NB4 (cell line): Measurements from ENCODE around the gene TOM1L2.

ENCODE experiments used
- DNase-seq: peaks from one replicate; pipeline ENCODE4 v3.0.0; 2010; ENCODE audit warnings: low read depth
- H3K4me3 ChIP-seq: one replicate; pipeline ENCODE4 v1.5.1; 2011; ENCODE audit warnings: mild to moderate bottlenecking, low read depth, low read length, moderate library complexity
- MYC ChIP-seq: IDR thresholded peaks from 2 replicates; pipeline ENCODE4 v1.6.1; 2011; ENCODE audit warnings: low read depth, low read length
- POLR2A ChIP-seq: IDR thresholded peaks from 2 replicates; pipeline ENCODE4 v1.6.1; 2011; ENCODE audit warnings: mild to moderate bottlenecking; ENCODE audit not compliant: insufficient read length; ENCODE audit errors: extremely low read depth
- TF ChIP-seq, protein P1 (sequence below): IDR thresholded peaks from 2 replicates; pipeline ENCODE4 v1.6.1; 2011; ENCODE audit warnings: low read depth, low read length
- TF ChIP-seq, protein P2 (sequence below): IDR thresholded peaks from one replicate; pipeline ENCODE4 v1.5.1; 2012; ENCODE audit warnings: low read depth, low read length

TOM1L2 gene

DNA sequence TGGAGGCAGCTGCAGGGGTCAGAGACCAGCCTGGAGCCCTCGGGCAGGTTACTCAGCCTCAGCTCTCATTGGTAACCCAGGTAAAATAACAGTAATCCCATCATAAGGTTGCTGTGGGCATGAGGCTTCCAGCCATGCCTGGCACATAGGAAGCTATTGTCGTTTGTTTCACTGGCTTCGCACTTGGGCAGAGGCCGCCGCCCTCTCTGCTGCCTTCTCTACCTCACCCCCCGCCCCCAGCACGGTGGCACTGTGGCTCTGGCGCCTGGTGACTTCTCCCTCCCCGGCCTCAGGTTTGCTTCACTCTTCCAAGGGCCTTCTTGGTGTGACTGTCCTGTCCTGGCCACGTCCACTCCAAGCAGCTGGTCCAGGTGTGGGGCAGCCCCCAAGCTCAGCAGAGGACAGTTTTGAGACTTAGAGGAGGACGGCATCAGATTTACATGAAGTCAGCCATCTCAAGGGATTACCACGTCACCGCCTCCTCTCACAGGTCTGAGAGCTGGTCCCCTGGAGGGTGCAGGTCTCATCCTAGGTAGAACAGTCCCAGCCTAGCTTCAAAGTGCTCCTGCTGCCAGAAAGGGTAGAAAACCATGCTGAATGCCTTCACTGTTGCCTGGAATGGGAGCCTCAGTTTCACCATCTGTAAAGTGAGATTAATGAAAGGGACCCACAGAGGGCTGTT, 170.3 kb downstream of the TOM1L2 start:
- H3K4me3 ChIP-seq: no peak overlapping the region
- TF ChIP-seq, protein P1, sequence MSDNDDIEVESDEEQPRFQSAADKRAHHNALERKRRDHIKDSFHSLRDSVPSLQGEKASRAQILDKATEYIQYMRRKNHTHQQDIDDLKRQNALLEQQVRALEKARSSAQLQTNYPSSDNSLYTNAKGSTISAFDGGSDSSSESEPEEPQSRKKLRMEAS: no peak
- TF ChIP-seq POLR2A: no peak
- TF ChIP-seq, protein P2, sequence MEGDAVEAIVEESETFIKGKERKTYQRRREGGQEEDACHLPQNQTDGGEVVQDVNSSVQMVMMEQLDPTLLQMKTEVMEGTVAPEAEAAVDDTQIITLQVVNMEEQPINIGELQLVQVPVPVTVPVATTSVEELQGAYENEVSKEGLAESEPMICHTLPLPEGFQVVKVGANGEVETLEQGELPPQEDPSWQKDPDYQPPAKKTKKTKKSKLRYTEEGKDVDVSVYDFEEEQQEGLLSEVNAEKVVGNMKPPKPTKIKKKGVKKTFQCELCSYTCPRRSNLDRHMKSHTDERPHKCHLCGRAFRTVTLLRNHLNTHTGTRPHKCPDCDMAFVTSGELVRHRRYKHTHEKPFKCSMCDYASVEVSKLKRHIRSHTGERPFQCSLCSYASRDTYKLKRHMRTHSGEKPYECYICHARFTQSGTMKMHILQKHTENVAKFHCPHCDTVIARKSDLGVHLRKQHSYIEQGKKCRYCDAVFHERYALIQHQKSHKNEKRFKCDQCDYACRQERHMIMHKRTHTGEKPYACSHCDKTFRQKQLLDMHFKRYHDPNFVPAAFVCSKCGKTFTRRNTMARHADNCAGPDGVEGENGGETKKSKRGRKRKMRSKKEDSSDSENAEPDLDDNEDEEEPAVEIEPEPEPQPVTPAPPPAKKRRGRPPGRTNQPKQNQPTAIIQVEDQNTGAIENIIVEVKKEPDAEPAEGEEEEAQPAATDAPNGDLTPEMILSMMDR: no peak
- no peak for TF ChIP-seq MYC
- DNase-seq: no peak

DNA sequence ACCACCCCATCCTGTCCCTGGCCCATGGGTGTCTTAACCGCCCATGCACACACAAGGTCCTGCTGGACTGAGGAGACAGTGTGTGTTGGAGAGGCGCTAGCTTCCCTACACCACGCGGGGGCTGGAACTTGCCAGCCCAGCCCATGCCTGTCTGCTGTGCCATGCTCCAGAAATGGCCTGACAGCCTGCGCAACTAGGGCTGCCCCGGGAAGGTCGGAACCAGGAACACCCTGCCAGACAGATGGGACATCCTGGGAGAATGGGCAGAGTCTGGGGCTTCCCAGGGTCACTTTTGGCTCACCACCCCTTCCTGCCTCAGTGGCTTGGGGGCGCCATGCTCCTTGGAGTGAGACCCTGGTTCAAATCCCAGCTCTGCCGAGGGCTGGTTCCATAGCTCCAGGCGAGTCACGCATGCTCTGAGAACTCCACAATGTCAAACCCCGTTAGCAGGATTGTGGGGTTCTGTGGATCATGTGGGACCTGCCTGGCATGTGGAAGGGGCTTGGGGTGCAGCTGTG, 171.6 kb downstream of the TOM1L2 start:
- H3K4me3 ChIP-seq: no peak overlapping the region
- DNase-seq: no peak
- TF ChIP-seq, protein P2: no peak
- TF ChIP-seq POLR2A: no peak
- TF ChIP-seq, protein P1: no peak
- TF ChIP-seq MYC: no peak

DNA sequence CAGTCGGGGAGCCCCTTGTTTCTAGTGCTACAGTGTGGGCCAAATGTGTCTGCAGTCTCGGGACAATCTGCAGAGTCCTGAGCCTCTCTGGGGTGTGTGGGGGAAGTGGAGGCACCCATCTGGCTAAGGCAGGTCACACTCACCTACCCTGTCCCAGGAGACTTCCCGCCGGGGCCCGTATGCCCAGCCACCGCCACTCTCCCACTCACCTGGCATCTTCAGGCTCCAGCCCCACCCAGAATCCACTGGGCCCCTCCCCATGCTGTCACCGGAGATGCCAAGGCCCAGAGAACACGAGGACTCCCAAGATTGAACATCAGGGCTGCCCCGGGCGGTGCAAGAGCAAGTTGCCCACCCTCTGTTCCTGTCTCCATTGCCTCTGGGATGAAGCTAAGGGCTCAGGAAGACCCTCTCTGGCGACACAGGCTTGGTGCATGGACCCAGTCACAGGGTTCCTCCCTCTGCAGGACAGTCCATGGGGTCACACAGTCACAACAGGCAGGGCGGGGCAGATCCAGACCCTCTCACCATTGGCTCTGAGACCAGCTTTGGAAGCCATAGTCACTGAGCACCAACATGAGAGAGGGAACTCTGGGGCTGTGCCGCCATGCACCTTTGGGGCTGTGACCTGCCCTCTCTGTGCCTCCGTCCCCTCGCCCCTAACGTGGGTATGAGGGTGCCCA, 173.5 kb downstream of the TOM1L2 start:
- no peak overlapping the region for H3K4me3 ChIP-seq
- DNase-seq: no peak
- TF ChIP-seq, protein P1: no peak
- TF ChIP-seq MYC (no peak), POLR2A (no peak)
- TF ChIP-seq, protein P2: no peak

DNA sequence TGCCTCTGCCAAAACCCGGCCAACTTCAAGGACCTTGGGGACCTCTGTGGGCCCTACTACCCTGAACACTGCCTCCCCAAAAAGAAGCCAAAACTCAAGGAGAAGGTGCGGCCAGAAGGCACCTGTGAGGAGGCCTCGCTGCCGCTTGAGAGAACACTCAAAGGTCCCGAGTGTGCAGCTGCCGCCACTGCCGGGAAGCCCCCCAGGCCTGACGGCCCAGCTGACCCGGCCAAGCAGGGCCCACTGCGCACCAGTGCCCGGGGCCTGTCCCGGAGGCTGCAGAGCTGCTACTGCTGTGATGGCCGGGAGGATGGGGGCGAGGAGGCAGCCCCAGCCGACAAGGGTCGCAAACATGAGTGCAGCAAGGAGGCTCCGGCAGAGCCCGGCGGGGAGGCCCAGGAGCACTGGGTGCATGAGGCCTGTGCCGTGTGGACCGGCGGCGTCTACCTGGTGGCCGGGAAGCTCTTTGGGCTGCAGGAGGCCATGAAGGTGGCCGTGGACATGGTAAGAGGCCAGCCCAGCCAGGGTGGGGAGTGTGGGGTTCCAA, 174.1 kb downstream of the TOM1L2 start:
- no peak overlapping the region for H3K4me3 ChIP-seq
- TF ChIP-seq POLR2A (no peak), MYC (no peak)
- TF ChIP-seq, protein P2: no peak
- TF ChIP-seq, protein P1: no peak
- DNase-seq: no peak

DNA sequence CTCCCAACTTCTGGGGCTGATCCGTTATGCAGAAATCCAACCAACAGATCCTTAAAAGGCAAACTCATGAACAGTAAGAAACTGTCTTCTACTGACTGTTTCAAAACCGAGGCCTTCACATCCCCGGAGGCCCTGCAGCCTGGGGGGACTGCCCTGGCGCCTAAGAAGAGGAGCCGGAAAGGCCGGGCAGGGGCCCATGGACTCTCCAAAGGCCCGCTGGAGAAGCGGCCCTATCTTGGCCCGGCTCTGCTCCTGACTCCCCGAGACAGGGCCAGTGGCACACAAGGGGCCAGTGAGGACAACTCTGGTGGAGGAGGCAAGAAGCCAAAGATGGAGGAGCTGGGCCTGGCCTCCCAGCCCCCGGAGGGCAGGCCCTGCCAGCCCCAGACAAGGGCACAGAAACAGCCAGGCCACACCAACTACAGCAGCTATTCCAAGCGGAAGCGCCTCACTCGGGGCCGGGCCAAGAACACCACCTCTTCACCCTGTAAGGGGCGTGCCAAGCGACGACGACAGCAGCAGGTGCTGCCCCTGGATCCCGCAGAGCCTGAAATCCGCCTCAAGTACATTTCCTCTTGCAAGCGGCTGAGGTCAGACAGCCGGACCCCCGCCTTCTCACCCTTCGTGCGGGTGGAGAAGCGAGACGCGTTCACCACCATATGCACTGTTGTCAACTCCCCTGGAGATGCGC, 174.9 kb downstream of the TOM1L2 start:
- no peak for DNase-seq
- H3K4me3 ChIP-seq: no peak overlapping the region
- TF ChIP-seq, protein P1: no peak
- TF ChIP-seq, protein P2: no peak
